GM12874 (cell line): ENCODE data around the gene PTER.

Experiments used
- TF ChIP-seq, protein P1 (sequence below): IDR thresholded peaks from 2 replicates; pipeline ENCODE4 v1.5.1; 2011; ENCODE audit warnings: low read depth, mild to moderate bottlenecking, control low read depth, low read length, moderate library complexity; ENCODE audit not compliant: insufficient read depth

The PTER gene

DNA sequence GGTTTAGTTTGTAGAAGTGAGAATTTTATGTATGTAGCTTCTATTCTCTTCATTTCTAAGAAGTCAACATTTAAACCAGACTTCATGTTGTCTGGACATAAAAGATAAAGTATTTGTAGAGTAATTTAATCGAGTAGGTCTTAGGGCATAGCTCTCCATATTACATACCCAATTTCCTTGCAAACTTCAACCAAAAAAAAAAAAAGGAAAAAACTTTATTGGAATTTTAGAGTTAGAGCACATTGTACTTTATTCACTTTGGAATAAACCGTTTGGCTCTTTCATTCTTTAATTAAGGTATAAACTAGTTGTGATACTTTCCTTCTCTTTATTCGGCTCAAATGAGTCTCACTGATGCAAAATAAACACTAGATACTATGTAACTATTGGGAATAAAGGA is 36.0 kb downstream of the PTER start:
- TF ChIP-seq, protein P1, sequence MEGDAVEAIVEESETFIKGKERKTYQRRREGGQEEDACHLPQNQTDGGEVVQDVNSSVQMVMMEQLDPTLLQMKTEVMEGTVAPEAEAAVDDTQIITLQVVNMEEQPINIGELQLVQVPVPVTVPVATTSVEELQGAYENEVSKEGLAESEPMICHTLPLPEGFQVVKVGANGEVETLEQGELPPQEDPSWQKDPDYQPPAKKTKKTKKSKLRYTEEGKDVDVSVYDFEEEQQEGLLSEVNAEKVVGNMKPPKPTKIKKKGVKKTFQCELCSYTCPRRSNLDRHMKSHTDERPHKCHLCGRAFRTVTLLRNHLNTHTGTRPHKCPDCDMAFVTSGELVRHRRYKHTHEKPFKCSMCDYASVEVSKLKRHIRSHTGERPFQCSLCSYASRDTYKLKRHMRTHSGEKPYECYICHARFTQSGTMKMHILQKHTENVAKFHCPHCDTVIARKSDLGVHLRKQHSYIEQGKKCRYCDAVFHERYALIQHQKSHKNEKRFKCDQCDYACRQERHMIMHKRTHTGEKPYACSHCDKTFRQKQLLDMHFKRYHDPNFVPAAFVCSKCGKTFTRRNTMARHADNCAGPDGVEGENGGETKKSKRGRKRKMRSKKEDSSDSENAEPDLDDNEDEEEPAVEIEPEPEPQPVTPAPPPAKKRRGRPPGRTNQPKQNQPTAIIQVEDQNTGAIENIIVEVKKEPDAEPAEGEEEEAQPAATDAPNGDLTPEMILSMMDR, result no peak

DNA sequence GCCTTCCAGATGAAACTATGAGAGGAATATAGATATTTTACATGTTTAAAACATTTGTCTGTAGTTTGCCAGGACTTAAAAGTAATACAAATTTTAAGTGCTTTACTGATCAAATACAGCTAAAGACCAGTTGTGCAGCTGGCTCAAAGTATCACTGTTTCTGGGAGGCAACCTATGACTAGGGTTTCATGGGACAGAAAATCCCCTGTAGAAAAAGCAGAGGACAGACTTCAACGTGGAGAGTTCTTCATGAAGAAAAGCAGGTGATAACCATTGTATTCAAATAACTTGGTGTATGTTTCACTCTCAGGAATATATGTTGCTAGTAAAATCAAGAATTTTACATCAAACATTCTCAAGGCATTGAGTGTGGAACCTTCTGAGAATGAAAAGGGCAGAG is 40.9 kb downstream of the PTER start:
- TF ChIP-seq, protein P1, result no peak

DNA sequence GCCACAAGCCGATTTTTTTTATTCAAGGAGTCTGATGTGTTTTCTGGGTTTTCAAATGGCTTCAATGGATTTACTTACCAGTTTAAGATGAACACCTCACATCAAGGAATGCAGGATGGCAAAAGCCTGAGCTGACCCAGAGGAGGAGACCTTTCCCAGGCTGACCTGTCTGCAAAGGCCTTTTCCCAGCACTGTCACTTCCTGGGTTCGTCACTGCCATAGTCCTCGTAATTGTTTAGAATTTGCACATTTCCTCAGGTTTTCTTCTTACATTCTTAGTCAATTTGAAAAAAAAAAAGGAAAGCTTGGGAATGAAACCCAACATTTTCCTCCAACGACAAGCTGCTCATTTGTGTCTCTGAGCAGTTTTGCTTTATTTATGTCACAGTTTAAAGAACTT is 42.0 kb downstream of the PTER start:
- TF ChIP-seq, protein P1, result no peak

DNA sequence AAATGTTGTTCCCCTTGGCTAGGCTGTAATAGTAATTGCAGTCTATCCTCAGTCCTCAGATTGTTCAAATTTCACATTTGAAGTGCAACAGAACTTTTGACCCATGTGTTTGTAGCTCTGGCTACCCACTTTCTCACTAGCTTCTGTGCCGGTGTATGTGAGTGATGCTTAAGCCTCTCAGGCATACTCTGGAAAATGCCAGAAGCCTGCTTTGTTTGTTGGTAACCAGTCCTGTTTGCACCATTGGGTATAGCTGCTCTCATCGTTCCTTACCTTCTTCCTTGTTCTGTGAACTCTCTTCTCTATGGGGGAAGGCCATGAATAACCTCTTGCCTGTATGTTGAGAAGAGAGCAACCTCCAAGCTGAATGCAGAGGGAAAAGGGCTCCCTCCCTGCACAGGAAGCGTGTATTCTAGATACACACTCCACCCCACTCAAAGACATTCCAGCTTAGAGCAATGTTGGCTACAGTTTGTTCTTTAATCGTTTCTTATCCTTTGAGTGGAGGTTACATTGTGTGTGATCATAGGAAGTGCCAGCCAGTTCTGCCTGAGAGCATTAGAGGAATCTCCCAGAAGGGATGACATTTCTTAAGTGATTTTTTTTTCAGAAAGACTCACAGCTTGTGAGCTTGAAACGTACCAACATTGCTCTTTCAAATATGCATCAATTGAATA is 44.4 kb downstream of the PTER start:
- TF ChIP-seq, protein P1, result no peak

DNA sequence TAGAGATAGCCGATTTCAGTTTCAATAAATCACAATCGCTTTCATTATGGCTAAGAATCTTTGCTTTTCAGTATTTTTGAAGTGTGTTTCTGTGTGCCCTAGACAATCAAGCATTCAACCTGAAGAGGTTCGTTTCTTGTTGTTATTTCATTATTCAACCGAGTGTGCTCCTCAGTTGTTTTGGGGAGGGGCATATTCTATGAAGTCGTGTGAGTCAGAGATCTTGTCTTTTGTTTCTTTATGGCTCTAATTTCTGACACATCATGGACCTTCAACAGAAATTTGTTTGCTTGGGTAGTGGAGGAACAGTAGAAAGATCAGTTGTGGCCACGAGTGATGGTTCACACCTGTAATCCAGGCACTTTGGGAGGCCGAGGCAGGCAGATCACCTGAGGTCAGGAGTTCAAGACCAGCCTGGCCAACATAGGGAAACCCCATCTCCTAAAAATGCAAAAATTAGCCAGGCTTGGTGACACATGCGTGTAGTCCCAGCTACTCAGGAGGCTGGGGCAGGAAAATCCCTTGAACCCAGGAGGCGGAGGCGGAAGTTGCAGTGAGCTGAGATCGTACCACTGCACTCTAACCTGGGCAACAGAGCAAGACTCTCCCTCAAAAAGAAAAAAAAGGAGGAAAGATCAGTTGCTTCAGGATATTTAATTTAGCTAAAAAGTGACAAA is 46.6 kb downstream of the PTER start:
- TF ChIP-seq, protein P1, result no peak

DNA sequence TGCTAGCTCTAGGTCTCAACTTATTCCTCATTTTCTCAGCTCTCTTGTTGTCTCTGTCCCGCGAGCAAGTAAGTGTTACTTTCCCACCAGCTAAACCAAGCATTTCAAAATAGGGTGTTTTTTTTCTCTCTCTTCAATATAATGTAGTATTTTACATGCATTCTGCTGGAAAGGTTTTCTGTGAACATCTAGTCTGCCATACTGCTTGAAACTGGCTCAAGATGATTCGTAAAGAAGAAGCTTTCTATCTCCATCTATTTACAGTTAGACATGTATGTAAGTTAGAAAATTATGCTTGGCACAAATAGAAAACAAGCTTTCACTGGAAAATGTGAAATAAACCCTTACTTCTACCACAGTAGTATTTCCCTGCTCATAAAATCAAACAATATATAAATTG is 53.7 kb downstream of the PTER start:
- TF ChIP-seq, protein P1, result no peak

DNA sequence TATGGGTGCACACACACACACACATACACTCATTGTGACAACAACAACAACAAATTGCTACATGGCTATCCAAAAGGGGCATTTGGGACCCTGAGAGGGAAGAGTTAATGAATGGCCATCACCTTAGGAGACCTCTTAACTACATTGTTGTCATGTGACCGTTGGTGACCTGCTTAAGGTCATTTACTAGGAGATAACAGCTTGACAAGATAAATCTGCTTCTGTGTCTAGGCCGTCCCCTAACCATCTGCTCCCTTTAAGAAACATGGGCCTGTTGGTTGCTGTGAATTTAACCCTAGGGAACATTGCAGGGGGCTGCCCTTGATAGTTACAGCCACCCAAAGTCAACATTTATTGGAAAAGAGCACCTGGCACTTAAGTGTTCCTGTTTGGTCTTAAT is 55.1 kb downstream of the PTER start:
- TF ChIP-seq, protein P1, result no peak
